GM20431 (cell line): ENCODE data around the gene LINGO3.

Experiments used
- in situ Hi-C: fragments of 300-500 bp; cut with MseI, MboI; formaldehyde crosslinking; loops from one replicate; pipeline ENCODE4 v1.15.0; 2020; ENCODE audit warnings: low sequenced_read_pairs; ENCODE audit not compliant: unreplicated experiment

The LINGO3 gene

GRCh38 chr19:2309734-2310362 is 1.9 kb upstream of the LINGO3 start:
- in situ Hi-C loops: no loop called here

- in situ Hi-C loops: no loop called here
Measured at GRCh38 chr19:2307518-2308012, 389 bp downstream of the LINGO3 start.

- in situ Hi-C loops: no loop called here
Measured at GRCh38 chr19:2306971-2307370, 983 bp downstream of the LINGO3 start.

GRCh38 chr19:2306281-2306806 is 1.6 kb downstream of the LINGO3 start:
- in situ Hi-C loops: no loop called here

- in situ Hi-C loops: no loop called here
Measured at GRCh38 chr19:2305452-2306280, 2.3 kb downstream of the LINGO3 start.

- in situ Hi-C loops: no loop called here
Measured at GRCh38 chr19:2303211-2303798, 4.6 kb downstream of the LINGO3 start.

GRCh38 chr19:2302319-2303210 is 5.4 kb downstream of the LINGO3 start:
- in situ Hi-C loops: no loop called here

GRCh38 chr19:2300533-2300932 is 7.4 kb downstream of the LINGO3 start:
- in situ Hi-C loops: no loop called here

- in situ Hi-C loops: no loop called here
Measured at GRCh38 chr19:2296141-2296540, 11.8 kb downstream of the LINGO3 start.

- in situ Hi-C loops: no loop called here
Measured at GRCh38 chr19:2294687-2295335, 13.1 kb downstream of the LINGO3 start.

GRCh38 chr19:2291185-2291751 is 16.7 kb downstream of the LINGO3 start:
- in situ Hi-C loops: no loop called here

- in situ Hi-C loops: no loop called here
Measured at GRCh38 chr19:2290441-2291184, 17.3 kb downstream of the LINGO3 start.

- in situ Hi-C loops: no loop called here
Measured at GRCh38 chr19:2289714-2290435, 18.1 kb downstream of the LINGO3 start.

GRCh38 chr19:2288818-2289713 is 18.9 kb downstream of the LINGO3 start:
- in situ Hi-C loops: no loop called here

- in situ Hi-C loops: no loop called here
Measured at GRCh38 chr19:2288338-2288817, 19.6 kb downstream of the LINGO3 start.

- in situ Hi-C loops: no loop called here
Measured at GRCh38 chr19:2287585-2288337, 20.2 kb downstream of the LINGO3 start.
